K562 (cell line): ENCODE results near the gene XPR1. TPM values are rescaled to one million over a fixed set of nuclear protein-coding genes. Genes with fewer than 3 reads are reported as not detected.

Experiments used
- CCNT2 ChIP-seq: IDR thresholded peaks from 2 replicates; pipeline ENCODE4 v1.6.1; 2011; ENCODE audit warnings: borderline replicate concordance, low read depth, mild to moderate bottlenecking, moderate library complexity, mixed read lengths, low read length; ENCODE audit not compliant: insufficient read length; ENCODE audit errors: extremely low read depth
- CTCF ChIP-seq, 3 experiments: IDR thresholded peaks in 2 of 3; conservative IDR thresholded peaks in 1 of 3; 2 replicates each; pipeline ENCODE4 v1.5.1; 2011 to 2012; ENCODE audit warnings: low read length in 3 of 3, mild to moderate bottlenecking in 3 of 3, control low read depth in 2 of 3, improper control_type of control experiment in 1 of 3, inconsistent platforms in 1 of 3, low read depth in 1 of 3, mixed read lengths in 1 of 3, moderate library complexity in 1 of 3; ENCODE audit not compliant: insufficient read depth in 2 of 3
- CTCFL ChIP-seq: IDR thresholded peaks from 2 replicates; pipeline ENCODE4 v1.6.1; 2011; ENCODE audit warnings: borderline replicate concordance, low read depth, mild to moderate bottlenecking, moderate library complexity, low read length; ENCODE audit not compliant: insufficient read depth, poor library complexity, severe bottlenecking
- FUS ChIP-seq: fragments of 200-400 bp; formaldehyde crosslinking; optimal IDR thresholded peaks from 2 replicates; pipeline ENCODE3; 2017; ENCODE audit warnings: low read depth, low read length
- GATA2 ChIP-seq: sonication (generic); formaldehyde crosslinking; IDR thresholded peaks from 2 replicates; pipeline ENCODE4 v1.4.0; 2020; ENCODE audit warnings: mild to moderate bottlenecking, missing genetic modification reagents
- HNRNPH1 ChIP-seq: fragments of 200-400 bp; formaldehyde crosslinking; optimal IDR thresholded peaks from 2 replicates; pipeline ENCODE3; 2017; ENCODE audit warnings: low read depth, mild to moderate bottlenecking, low read length, moderate library complexity
- MEF2D ChIP-seq: conservative IDR thresholded peaks from 2 replicates; pipeline ENCODE4 v1.6.1; 2016; ENCODE audit warnings: low read depth, missing genetic modification characterization, missing compliant biosample characterization
- PHF20 ChIP-seq: fragments of 450-650 bp; IDR thresholded peaks from 2 replicates; pipeline ENCODE4 v1.6.1; 2018; ENCODE audit not compliant: partially characterized antibody
- POLR3G ChIP-seq: IDR thresholded peaks from 2 replicates; pipeline ENCODE4 v1.6.1; 2011; ENCODE audit not compliant: insufficient read length, insufficient replicate concordance; ENCODE audit errors: extremely low read depth
- PTTG1 ChIP-seq: fragments of 450-650 bp; IDR thresholded peaks from 2 replicates; pipeline ENCODE4 v1.6.1; 2016; ENCODE audit warnings: low read depth, mild to moderate bottlenecking, missing genetic modification characterization, missing compliant biosample characterization
- TCF7 ChIP-seq: sonication (generic); IDR thresholded peaks from 2 replicates; pipeline ENCODE4 v1.6.1; 2016; ENCODE audit warnings: antibody characterized with exemption, borderline replicate concordance
- TFAP4 ChIP-seq: sonication (generic); formaldehyde crosslinking; IDR thresholded peaks from 2 replicates; pipeline ENCODE4 v1.8.0; 2022; ENCODE audit warnings: missing genetic modification reagents, mild to moderate bottlenecking, moderate library complexity, borderline replicate concordance
- ZNF124 ChIP-seq: sonication (generic); formaldehyde crosslinking; IDR thresholded peaks from 2 replicates; pipeline ENCODE4 v1.8.1; 2022; ENCODE audit warnings: missing genetic modification reagents
- ZNF507 ChIP-seq: conservative IDR thresholded peaks from 2 replicates; pipeline ENCODE4 v1.6.1; 2017; ENCODE audit warnings: missing genetic modification characterization, missing compliant biosample characterization
- ZNF589 ChIP-seq: fragments of 200-800 bp; sonication (Bioruptor generic); IDR thresholded peaks from 2 replicates; pipeline ENCODE4 v1.6.1; 2016; ENCODE audit warnings: low read depth, missing genetic modification characterization, missing compliant biosample characterization
- polyA plus RNA-seq, 8 experiments: library from polyadenylated mRNA; depleted of rRNA in 4 of 8; stranded (reverse) in 5 of 8; unstranded in 3 of 8; fragments of >200 nt; fragmentation: Nextera tagmentation in 2 of 8; fragmentation: Illumina TruSeq in 1 of 8; extraction: Ambion mirVana in 2 of 8; extraction: Trizol in 1 of 8; gene quantifications; 2 replicates each; pipeline versions ENCODE4 v1.2.1 to v1.2.3, GENCODE V29; 2011 to 2014; ENCODE audit warnings: inconsistent platforms in 1 of 8, missing spikeins in 1 of 8
- total RNA-seq, 7 experiments: library from RNA; depleted of rRNA in 6 of 7; stranded (reverse); fragments of >200 nt in 6 of 7; fragmentation: Illumina TruSeq in 2 of 7; extraction: Trizol in 2 of 7; gene quantifications; 2 replicates each; pipeline versions ENCODE4 v1.2.1 to v1.2.3, GENCODE V29; 2011 to 2021; ENCODE audit warnings: low replicate concordance in 1 of 7

The XPR1 gene
- total and polyA plus RNA-seq, 9 of the 15 experiments (the other 6 are each of a cell fraction or from before 2014, with no cell fraction given), result 3.0 to 66.2 (median 38.6) TPM

- TF ChIP-seq CTCFL (no peak), TCF7 (no peak), HNRNPH1 (no peak), PHF20 (no peak), ZNF124 (CRISPR knock-in tag) (no peak), CCNT2 (no peak), GATA2 (CRISPR knock-in tag) (no peak), TFAP4 (no peak), FUS (no peak), MEF2D (tag) (no peak), POLR3G (no peak), CTCF (IDR thresholded peaks at IDR 0.05 in 2 of 3, conservative IDR thresholded peaks at IDR 0.05 in 1 of 3; ENCODE audit: insufficient read depth in 2 of 3, low read depth in 1 of 3, low read length in 3 of 3) (no peak), PTTG1 (tag) (no peak), ZNF589 (no peak), ZNF507 (no peak)
Measured at GRCh38 chr1:180930687-180931086, 298.9 kb downstream of the XPR1 start (continued).
